ENCODE results near the gene PIGBOS1.
"Not testable (repeated sequence)": the region's sequence is repeated elsewhere in the genome, so short reads cannot be mapped to it uniquely, and the experiment has no call there.

Gene PIGBOS1

DNA sequence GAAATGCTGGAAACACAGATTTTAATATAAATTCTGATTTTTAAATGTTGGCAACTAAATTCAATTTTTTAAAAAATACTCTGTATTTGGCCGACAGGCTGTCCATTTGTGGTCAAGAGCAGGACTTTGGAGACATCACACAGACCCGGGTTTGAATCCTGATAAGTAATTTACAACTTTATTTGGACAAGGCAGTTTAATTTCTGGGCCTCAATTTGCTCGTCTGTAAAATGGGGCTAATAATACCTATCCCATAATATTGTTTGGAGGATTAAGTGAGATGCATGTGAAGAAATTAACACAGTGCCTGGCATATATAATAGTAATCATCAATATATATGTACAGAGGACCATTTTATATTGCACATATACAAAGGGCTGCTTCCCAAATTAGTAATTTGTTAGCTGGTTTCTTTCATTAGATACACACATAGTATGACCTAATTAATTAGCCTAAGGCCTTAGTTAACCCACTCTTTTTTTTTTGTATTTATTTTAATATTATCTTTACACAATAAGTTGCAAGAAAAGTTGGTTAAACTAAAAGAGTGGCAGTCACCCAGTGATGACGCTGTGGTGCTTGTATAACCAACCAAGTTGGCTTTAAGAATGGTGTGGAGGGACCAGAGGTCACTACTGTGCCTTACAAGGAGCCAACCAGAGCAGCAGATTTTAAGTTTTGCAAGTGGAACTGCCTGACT lies 764 bp upstream of the PIGBOS1 start:
- peak; percentile 38 for DNase-seq (ENCODE audit: low read depth)
- peak overlapping the region; percentile 78 for H3K4me3 ChIP-seq (ENCODE audit: low read depth, low read length)
- TF ChIP-seq, protein P1, sequence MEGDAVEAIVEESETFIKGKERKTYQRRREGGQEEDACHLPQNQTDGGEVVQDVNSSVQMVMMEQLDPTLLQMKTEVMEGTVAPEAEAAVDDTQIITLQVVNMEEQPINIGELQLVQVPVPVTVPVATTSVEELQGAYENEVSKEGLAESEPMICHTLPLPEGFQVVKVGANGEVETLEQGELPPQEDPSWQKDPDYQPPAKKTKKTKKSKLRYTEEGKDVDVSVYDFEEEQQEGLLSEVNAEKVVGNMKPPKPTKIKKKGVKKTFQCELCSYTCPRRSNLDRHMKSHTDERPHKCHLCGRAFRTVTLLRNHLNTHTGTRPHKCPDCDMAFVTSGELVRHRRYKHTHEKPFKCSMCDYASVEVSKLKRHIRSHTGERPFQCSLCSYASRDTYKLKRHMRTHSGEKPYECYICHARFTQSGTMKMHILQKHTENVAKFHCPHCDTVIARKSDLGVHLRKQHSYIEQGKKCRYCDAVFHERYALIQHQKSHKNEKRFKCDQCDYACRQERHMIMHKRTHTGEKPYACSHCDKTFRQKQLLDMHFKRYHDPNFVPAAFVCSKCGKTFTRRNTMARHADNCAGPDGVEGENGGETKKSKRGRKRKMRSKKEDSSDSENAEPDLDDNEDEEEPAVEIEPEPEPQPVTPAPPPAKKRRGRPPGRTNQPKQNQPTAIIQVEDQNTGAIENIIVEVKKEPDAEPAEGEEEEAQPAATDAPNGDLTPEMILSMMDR (IDR thresholded peaks at IDR 0.05; ENCODE audit: low read depth, low read length, missing control alignments) = no peak

- H3K4me3 ChIP-seq (ENCODE audit: low read depth, low read length); DNase-seq (ENCODE audit: low read depth): not testable (repeated sequence)
Observed at GRCh38 chr15:55302801-55303200, 16.1 kb downstream of the PIGBOS1 start.

GRCh38 chr15:55297315-55297714 lies 21.6 kb downstream of the PIGBOS1 start:
- no peak overlapping the region for H3K4me3 ChIP-seq (ENCODE audit: low read depth, low read length)
- DNase-seq (ENCODE audit: low read depth) = no peak
- TF ChIP-seq, protein P1 (IDR thresholded peaks at IDR 0.05; ENCODE audit: low read depth, low read length, missing control alignments) = no peak

DNA sequence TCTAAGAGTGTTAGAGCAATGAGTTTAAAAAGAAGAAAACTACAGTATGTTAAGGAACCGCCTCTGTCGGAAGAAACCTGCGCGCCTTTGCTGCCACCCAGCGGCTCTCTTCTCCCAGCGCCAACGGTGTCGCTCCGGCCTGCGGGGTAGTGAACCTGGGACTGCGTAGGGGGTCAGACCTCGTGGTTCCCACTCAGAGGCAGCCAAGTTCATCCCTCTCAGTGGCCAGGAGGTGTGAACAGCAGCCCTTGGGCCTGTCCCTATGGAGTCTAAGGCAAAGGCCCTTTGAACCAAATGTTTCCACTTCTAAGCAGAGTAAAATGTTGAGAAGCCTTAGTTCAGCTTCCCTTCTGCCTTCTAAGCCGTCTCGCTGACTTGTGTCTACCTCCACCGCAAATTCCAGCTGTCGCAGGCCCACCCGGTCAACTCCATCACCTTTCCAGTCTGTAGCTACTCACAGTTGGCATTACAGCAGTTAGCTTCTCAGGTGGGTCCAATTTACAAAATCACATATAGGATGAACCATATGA lies 28.3 kb downstream of the PIGBOS1 start:
- TF ChIP-seq, protein P1 (IDR thresholded peaks at IDR 0.05; ENCODE audit: low read depth, low read length, missing control alignments) = peak; percentile 84
- H3K4me3 ChIP-seq (ENCODE audit: low read depth, low read length) = peak overlapping the region; percentile 82
- DNase-seq (ENCODE audit: low read depth) = no peak

DNA sequence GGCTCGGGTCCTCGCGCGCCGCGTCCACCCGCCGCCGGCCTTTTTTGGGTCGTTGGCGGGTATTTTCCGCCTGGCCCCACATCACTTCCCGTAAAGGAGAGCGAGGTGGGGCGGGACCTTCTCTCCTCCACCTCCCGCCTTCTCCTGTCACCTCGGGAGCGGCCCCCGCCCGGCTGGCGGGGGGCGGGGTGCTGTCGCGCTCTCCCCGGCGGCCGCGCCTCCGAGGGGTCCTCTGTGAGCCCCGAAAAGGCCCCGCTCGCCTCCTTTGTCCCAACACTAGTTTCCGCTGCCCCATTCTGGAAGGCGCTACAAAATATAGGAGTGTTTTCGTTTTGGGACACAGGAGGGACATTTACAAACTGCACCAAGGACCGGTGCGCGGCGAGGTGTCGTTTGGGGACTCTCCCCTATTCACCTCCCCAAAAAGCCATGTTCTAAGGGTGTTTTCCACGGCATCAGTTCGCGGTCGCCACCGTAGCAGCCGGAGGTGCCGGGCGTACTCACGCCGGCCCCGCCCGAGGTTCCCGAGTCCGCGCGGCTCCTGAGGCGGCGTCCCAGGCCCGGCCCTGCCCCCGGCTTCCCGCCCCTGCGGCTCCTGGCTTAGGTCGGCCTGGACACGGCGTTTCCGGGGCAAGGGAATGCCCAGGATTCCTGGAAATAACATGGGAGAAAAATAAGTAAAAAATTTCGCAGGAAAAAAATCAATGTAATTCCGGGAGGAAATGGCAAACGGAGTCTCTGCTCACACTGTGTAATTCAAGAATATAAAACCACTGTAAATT lies 29.0 kb downstream of the PIGBOS1 start, which contains the start of gene RAB27A:
TSS of gene RAB27A (minus strand) at position 68 of the 782 bp plus-strand sequence. CDS start 54,879 bp downstream, outside the sequence.
- H3K4me3 ChIP-seq (ENCODE audit: low read depth, low read length) = peak within 1 kb of the TSS; percentile 82
- TF ChIP-seq, protein P1 (IDR thresholded peaks at IDR 0.05; ENCODE audit: low read depth, low read length, missing control alignments) = no peak
- DNase-seq (ENCODE audit: low read depth) = no peak

- no peak for DNase-seq (ENCODE audit: low read depth)
- TF ChIP-seq, protein P1 (IDR thresholded peaks at IDR 0.05; ENCODE audit: low read depth, low read length, missing control alignments) = no peak
- peak overlapping the region; percentile 82 for H3K4me3 ChIP-seq (ENCODE audit: low read depth, low read length)
Observed at GRCh38 chr15:55289011-55289745, 29.7 kb downstream of the PIGBOS1 start.
